ENCODE results near the gene SLC24A3.

Gene SLC24A3

DNA sequence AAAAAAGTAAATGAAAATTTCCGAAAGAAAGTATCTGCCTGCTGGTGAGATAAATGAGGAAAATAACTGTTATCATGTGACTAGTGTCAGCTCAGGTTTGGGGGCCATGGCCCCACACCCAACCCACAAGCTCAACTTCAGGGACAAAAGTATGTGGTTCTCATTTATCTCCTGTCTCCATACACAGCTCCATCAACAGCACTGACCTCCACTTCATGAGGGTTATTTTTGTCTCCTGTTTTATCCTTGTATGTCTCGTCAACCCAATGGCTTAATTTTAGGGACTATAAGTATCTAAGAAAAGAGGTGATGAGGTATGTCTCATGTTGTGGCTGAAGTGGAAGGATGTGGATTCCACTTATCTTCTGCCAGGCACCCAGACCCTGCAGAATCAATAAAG, 274.0 kb downstream of the SLC24A3 start:
- TF ChIP-seq, protein P1, sequence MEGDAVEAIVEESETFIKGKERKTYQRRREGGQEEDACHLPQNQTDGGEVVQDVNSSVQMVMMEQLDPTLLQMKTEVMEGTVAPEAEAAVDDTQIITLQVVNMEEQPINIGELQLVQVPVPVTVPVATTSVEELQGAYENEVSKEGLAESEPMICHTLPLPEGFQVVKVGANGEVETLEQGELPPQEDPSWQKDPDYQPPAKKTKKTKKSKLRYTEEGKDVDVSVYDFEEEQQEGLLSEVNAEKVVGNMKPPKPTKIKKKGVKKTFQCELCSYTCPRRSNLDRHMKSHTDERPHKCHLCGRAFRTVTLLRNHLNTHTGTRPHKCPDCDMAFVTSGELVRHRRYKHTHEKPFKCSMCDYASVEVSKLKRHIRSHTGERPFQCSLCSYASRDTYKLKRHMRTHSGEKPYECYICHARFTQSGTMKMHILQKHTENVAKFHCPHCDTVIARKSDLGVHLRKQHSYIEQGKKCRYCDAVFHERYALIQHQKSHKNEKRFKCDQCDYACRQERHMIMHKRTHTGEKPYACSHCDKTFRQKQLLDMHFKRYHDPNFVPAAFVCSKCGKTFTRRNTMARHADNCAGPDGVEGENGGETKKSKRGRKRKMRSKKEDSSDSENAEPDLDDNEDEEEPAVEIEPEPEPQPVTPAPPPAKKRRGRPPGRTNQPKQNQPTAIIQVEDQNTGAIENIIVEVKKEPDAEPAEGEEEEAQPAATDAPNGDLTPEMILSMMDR (IDR thresholded peaks at IDR 0.05; ENCODE audit: low read depth, low read length): no peak
- no peak for DNase-seq (ENCODE audit: low read depth in 2 of 2)
- H3K4me3 ChIP-seq (replicated peaks in 1 of 2; ENCODE audit: low read depth in 2 of 2, low read length in 2 of 2): no peak overlapping the region

DNA sequence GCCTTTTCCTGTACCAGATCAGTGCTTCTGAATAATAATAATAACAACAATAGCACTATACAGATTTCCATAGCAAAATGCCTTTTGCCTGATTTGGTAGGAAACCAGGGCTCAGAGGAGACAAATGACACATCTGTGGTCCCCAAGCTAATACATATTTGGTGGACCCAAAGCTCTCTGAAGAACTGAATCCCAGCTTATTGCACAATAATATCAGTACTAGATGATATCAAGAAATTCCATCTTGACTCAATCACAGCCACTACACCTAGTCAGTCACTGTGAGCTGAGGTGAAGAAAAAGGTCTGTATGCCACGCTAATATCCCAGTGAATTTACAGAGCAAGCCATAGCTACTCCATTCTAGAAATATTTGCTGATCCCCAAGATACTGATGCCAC, 275.0 kb downstream of the SLC24A3 start:
- TF ChIP-seq, protein P1 (IDR thresholded peaks at IDR 0.05; ENCODE audit: low read depth, low read length): no peak
- peak in 1 of 2 donors; percentile 2 for DNase-seq (ENCODE audit: low read depth in 2 of 2)
- no peak overlapping the region for H3K4me3 ChIP-seq (replicated peaks in 1 of 2; ENCODE audit: low read depth in 2 of 2, low read length in 2 of 2)

DNA sequence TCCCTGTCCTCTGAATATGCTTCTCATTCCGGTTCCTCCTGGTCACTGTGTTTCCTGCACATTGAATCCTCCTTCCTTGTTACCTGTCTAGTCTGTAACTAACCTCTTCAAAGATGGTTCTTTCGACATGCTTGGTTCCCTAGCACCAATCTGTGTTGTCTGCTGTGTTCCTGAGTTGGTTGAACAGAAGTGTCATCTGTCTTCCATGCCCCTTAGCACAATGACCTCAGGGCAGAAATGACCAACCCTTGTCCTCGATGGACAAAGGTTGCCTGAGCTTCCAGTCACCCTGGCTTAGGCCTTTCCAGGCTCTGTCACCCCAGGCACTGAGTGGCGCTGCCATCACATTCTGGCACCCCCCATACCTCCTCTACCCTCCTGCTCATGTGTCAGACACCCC, 278.8 kb downstream of the SLC24A3 start:
- TF ChIP-seq, protein P1 (IDR thresholded peaks at IDR 0.05; ENCODE audit: low read depth, low read length): no peak
- no peak overlapping the region for H3K4me3 ChIP-seq (replicated peaks in 1 of 2; ENCODE audit: low read depth in 2 of 2, low read length in 2 of 2)
- DNase-seq (ENCODE audit: low read depth in 2 of 2): no peak

DNA sequence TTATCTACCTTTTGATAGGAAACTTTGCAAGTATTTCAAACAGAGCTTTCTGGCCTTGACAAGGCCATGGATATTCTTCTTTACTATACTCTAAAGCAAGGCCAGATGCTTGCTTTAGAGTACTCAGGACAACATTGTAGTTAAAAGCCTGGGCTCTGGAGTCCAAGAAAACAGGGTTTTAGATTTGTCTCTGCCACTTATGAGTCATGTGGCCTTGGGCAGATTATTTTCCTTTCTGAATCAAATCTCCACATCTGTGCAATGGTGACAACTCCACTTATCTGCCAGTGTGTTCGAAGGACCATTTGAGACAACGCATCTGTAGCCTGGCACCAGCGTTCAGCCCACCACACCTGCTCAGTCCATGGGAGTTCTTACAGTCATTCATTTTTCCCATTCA, 279.7 kb downstream of the SLC24A3 start:
- TF ChIP-seq, protein P1 (IDR thresholded peaks at IDR 0.05; ENCODE audit: low read depth, low read length): no peak
- DNase-seq (ENCODE audit: low read depth in 2 of 2): peak in 1 of 2 donors; percentile 10
- H3K4me3 ChIP-seq (replicated peaks in 1 of 2; ENCODE audit: low read depth in 2 of 2, low read length in 2 of 2): no peak overlapping the region

DNA sequence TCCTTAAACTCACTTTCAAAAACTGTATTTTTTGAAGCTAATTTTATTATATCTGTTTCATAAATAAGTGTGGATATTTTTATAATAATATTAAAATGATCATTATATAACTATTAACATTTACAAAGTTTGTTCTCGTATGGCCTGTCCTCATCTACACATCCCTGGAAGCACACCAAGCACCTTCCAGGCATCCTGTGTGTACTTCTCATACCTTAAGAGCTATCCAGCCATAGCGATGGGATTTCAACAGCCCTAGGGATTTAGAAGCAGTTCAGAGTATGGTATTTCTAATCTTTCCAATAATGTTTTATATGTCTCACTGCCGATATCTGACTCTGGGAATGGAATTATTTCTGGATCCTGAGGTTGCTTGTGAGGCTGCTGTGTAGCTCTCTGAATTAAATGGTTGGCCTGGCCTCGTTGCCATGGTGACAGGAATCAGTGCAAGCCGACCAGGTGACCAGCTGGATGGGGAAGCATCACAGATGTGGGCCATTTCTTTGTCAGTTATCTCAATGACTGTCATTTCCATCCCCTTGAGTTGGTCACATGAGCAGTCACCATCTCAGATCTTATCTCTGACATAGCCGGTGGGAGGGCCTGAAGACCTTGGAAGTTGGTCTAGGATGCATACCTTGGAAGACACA, 280.4 kb downstream of the SLC24A3 start:
- TF ChIP-seq, protein P1 (IDR thresholded peaks at IDR 0.05; ENCODE audit: low read depth, low read length): no peak
- H3K4me3 ChIP-seq (replicated peaks in 1 of 2; ENCODE audit: low read depth in 2 of 2, low read length in 2 of 2): no peak overlapping the region
- no peak for DNase-seq (ENCODE audit: low read depth in 2 of 2)

DNA sequence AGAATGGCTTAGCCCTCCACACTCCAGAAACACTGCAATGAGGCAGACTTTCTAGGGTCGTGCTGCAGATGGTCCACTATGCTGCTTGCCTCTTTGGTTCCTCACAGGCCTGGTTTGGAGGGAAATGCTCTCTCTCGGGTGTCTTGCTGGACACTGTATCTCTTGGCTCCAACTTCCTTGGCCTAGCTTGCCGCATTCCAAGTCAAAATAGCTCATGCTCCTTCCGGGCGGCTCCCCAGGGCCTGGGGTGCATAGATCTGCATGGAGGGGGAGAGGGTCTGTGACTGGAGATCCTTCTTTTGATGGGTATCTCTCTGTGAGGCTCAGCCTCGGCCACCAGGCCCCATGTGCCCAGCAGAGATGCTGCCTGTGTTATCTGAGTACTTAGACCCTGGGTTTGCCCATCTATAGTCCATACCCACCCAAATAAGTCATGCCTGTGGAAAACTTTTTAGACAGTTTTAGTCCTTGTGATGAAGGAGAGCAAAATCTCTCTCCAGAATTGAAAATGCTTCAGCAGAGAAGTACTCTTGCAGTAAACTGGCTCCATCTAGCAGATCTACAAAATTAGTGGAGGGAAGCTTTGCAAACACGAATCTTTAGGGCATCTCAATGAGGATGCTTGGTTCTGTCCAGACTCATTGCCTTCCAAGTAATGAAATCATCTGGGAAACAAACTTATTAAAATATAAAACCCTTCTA, 281.5 kb downstream of the SLC24A3 start:
- TF ChIP-seq, protein P1 (IDR thresholded peaks at IDR 0.05; ENCODE audit: low read depth, low read length): no peak
- DNase-seq (ENCODE audit: low read depth in 2 of 2): no peak
- no peak overlapping the region for H3K4me3 ChIP-seq (replicated peaks in 1 of 2; ENCODE audit: low read depth in 2 of 2, low read length in 2 of 2)

Measured in cardiac fibroblast (primary cell).